GM18519 (cell line): ENCODE results near the gene RELN.
"Not testable (repeated sequence)": the region's sequence is repeated elsewhere in the genome, so short reads cannot be mapped to it uniquely, and the experiment has no call there.

Experiments
- ATAC-seq: cut with Tn5 transposase; IDR thresholded peaks from one replicate; pipeline ENCODE4 v1.9.1; 2021; ENCODE audit warnings: mild to moderate bottlenecking, moderate library complexity; ENCODE audit not compliant: unreplicated experiment, low FRiP score

The RELN gene

DNA sequence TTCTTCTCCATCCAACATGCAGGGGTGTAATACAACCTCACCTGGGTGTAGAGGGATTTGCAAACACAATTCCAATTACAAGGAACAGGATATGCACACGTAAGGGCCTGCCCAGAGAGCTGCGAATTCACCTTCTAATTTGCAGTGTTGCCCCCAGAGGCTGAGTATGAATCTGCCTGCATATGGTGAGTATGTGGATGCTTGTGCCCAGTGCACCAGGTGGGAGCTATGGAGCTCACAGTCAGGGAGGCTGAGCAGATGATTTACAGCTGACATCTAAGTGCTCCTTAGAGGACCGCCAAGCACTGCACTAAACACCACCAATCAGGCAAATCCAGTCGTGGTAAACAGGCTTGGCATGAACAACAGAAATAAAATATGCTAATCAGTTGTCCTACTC, 132.0 kb downstream of the RELN start:
- ATAC-seq = no peak

- ATAC-seq = no peak
Observed at GRCh38 chr7:103856929-103857328, 132.5 kb downstream of the RELN start.

DNA sequence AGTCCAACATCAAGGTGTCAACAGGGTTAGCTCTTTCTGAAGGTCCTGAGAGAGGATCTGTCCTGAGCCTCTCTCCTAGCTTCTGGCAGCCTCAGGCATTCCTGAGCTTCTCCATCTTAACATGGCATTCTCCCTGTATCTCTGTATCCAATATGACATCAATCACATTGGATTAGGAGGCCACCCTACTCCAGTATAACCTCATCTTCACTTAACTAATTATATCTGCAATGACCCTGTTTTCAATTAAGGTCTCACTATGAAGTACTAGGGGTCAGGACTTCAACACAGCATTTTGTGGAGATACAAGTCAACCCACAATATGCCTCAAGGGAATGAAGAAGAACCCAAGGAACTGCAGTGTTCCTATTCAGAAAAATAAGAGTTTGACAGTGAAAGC, 133.8 kb downstream of the RELN start:
- ATAC-seq = no peak

DNA sequence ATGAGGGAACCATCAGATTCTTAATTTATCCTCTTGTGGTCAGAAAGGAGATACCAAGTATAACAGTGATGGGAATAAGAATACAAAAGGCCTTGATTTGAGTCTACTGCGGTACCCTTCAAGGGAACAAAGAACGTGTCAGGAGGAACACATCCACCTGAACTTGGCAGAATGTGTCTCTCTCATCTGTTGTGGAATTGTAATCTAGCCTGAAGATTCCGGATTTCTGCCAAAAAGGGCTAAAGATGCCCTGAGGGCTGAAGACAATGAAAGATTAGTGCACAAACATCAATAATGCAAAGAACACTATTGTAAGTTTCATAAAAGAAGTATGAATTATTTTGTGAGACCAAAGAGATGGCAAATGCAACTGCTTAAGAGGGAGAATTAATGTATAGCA, 134.8 kb downstream of the RELN start:
- no peak for ATAC-seq

DNA sequence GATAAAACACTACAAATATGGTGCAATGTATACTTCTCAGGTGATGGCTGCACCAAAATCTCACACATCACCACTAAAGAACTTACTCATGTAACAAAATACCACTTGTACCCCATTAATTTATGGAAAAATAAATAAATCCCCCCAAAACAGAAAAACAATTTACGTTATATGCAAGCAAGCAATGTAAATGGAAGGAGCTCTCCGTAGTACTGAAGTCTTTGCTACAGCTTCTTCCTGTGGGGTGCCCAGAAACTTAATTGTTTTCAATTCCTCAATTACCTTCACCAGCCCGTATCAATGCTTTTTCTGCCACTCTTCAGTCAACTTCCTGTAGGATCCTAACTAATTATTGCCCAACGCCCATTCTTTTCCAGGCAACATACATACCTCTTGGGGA, 138.1 kb downstream of the RELN start:
- ATAC-seq = no peak

DNA sequence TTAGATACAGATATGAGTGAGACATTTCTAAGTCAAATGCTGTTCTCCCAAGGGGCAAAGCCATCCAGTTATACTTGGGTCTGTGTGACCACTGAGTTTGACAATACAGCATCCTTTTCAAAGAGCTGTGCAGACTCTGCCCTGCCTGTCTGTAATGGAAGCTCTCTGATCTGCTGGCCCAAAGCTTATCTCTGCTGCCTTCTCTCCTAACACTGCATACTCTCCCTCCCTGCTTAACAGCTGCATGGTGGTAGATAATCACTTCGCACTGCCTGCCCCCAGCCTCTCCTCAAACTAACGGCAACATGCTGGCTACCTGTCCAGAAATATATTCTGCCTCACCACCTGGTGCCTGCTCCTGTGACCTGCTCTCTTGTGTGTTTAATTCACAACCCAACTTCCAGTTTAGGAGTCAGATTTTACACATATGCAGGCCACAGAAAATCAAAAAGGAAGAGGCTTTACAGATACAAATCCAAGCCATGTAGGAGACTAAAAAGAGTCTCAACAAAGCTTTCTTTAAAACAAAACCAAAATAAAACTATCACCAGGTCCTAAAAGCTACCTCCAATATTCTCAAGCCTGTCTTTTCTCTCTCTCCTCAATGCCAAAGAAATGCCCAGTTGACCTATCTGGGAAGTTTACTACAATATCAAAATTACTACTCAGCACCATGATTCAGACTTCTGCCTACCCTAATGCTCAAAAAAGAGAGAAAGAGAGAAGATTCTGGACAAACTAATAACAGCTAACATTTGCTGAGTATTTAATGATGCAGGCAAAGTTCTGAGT, 145.6 kb downstream of the RELN start:
- ATAC-seq = no peak

DNA sequence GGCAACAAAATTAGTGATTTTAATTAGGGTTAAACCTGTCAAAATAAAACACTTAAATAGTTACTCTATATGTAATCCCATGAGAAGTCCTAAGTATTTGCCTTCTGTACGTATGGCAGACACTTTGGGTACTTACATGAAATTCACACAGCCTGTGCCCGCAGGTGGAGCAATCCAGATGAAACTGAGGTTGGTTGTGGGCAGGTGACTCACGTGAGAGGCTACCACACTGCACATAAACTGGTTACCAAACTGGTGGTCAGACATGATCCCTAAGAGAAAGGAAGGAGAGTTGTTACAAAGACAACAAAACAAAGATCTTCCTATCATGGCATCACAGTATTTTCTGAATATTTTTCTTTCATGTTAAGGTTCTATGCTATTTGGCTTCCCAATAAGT, 156.1 kb downstream of the RELN start:
- ATAC-seq = no peak

- no peak for ATAC-seq
Observed at GRCh38 chr7:103832438-103832837, 157.0 kb downstream of the RELN start.

DNA sequence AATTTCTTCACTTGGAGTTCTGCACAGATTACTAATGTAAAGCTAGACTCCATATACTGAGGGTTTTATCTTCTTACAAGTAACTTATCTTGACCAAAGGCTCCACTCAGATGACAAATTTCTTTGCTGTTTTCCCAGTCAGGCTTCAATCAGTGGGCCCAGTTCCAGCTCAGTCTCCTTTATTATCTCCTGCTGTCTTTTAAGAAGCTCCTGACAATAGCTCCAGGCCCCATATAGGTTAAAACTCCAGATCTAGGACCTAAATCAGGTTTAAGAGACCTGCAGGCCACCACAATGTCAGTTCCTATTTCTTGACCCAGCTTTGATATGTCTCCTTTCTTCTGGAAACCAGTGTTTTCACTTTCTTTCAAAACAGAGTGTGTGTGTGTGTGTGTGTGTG, 165.2 kb downstream of the RELN start:
- ATAC-seq = no peak

DNA sequence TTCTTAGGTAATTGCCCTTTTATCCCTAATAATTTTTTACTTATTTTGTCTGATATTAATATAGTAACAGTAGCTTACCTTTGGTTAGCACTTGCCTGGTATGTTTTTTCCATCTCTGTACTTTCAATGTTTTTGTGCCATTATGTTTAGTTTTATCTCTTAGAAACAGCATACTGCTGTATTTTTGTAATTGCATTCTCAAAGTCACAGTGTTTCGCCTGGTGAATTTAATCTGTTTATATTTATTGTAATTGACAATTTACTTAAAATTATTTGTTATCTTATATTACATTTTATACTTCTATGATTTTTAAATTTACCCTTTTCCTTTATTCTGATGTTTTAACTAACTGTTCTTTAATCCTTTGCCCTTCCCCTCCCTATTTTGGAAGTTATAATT, 166.4 kb downstream of the RELN start:
- no peak for ATAC-seq

DNA sequence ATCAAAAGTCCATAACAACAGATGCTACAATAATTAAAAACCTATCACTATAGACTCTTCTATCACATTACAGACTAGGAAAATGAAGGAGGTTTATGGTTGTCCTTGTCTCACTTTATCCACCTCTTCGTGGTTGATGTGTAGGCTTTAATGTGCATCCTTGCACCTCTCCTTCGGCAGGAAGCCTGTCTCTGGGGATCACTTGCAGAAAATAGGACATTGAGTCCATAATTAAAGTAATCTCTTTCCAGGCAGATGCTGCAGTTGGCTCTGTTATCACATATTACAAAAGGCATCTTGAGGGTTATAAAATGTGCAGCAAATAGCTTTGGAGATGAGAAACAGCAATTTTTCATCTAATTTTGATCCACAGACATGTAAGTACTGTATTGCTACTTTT, 168.4 kb downstream of the RELN start:
- no peak for ATAC-seq

DNA sequence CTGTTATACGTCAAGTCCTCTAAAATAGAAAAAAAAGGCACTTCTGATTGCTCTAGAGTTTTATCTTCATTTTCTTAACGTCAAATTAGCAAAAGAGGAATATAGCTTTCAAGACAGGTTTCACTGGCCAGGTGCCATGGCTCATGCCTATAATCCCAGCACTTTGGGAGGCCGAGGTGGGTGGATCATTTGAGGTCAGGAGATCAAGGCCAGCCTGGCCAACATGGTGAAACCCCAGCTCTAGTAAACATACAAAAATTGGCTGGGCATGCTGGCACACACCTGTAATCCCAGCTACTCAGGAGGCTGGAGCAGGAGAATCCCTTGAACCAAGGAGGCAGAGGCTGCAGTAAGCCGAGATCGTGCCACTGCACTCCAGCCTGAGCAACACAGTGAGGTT, 173.5 kb downstream of the RELN start:
- ATAC-seq = not testable (repeated sequence)

- no peak for ATAC-seq
Observed at GRCh38 chr7:103813970-103814369, 175.5 kb downstream of the RELN start.

DNA sequence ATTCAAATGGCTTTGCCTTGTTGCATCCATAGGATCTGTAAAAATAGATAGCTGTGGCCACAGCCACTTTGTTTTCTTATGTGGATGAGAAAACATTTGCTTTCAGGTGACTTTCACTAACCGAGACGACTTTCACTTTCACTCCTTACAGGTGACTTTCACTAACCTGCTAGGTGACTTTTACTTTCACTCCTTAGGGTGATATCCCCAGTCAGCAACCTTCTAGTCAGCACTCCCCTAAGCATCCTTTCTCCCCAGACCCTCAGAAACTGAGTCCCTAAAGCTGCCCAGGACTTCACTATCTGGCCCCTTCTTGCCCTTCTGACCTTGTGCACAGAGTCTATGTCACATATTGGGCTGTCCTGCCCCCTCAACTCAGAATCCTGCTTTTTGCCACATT, 177.5 kb downstream of the RELN start:
- peak; percentile 95 for ATAC-seq

DNA sequence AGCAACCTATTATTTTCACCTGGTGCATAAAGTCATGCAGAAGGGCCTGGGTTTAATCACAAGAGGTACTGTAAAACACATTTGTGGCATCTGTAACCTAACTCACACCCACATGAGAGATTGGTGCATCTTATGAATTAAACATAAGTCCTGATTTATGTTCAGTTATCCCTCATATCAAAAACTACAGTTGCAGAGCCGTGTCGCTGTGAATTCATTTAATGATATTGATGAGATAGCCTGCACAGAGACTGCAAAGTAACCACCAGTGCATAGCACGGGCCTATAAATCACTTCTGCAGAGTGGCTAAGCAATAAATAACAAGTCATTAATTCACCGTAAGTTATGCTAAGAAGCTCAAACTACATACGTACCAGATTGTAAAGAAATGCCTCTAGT, 178.2 kb downstream of the RELN start:
- no peak for ATAC-seq

- ATAC-seq = no peak
Observed at GRCh38 chr7:103810112-103810744, 179.2 kb downstream of the RELN start.

GRCh38 chr7:103809229-103809994, 180.0 kb downstream of the RELN start:
- ATAC-seq = no peak

GRCh38 chr7:103805346-103805745, 184.1 kb downstream of the RELN start:
- no peak for ATAC-seq

- no peak for ATAC-seq
Observed at GRCh38 chr7:103803631-103804030, 185.8 kb downstream of the RELN start.

GRCh38 chr7:103799298-103799697, 190.2 kb downstream of the RELN start:
- no peak for ATAC-seq

- no peak for ATAC-seq
Observed at GRCh38 chr7:103797647-103798307, 191.7 kb downstream of the RELN start.
